GM21529 (cell line): ENCODE measurements around the gene SELPLG.
"Not testable (repeated sequence)": the region's sequence is repeated elsewhere in the genome, so short reads cannot be mapped to it uniquely, and the experiment has no call there.

ENCODE experiments used
- ATAC-seq: cut with Tn5 transposase; IDR thresholded peaks from one replicate; pipeline ENCODE4 v1.9.1; 2021; ENCODE audit not compliant: unreplicated experiment

The SELPLG gene

GRCh38 chr12:108656247-108656646, 22.6 kb upstream of the SELPLG start:
- ATAC-seq: not testable (repeated sequence)

- not testable (repeated sequence) for ATAC-seq
Observed at GRCh38 chr12:108655812-108656175, 22.1 kb upstream of the SELPLG start.

- not testable (repeated sequence) for ATAC-seq
Observed at GRCh38 chr12:108654622-108655021, 20.9 kb upstream of the SELPLG start.

GRCh38 chr12:108653922-108654321, 20.2 kb upstream of the SELPLG start:
- no peak for ATAC-seq

- ATAC-seq: no peak
Observed at GRCh38 chr12:108653082-108653516, 19.4 kb upstream of the SELPLG start.

- no peak for ATAC-seq
Observed at GRCh38 chr12:108650083-108650482, 16.4 kb upstream of the SELPLG start.

GRCh38 chr12:108649669-108650068, 16.0 kb upstream of the SELPLG start:
- ATAC-seq: no peak

GRCh38 chr12:108649126-108649525, 15.4 kb upstream of the SELPLG start:
- no peak for ATAC-seq

GRCh38 chr12:108648371-108648770, 14.7 kb upstream of the SELPLG start:
- ATAC-seq: no peak

GRCh38 chr12:108647585-108648287, 14.0 kb upstream of the SELPLG start:
- ATAC-seq: no peak

- no peak for ATAC-seq
Observed at GRCh38 chr12:108646600-108647579, 13.2 kb upstream of the SELPLG start.

GRCh38 chr12:108645686-108646599, 12.2 kb upstream of the SELPLG start:
- no peak for ATAC-seq

GRCh38 chr12:108644811-108645120, 11.1 kb upstream of the SELPLG start:
- no peak for ATAC-seq

GRCh38 chr12:108643941-108644810, 10.5 kb upstream of the SELPLG start:
- ATAC-seq: no peak

- ATAC-seq: no peak
Observed at GRCh38 chr12:108642899-108643654, 9.4 kb upstream of the SELPLG start.

GRCh38 chr12:108642269-108642870, 8.7 kb upstream of the SELPLG start:
- ATAC-seq: no peak

- no peak for ATAC-seq
Observed at GRCh38 chr12:108641446-108642268, 8.0 kb upstream of the SELPLG start.

- no peak for ATAC-seq
Observed at GRCh38 chr12:108640802-108641445, 7.2 kb upstream of the SELPLG start.
